Astrocyte (in vitro differentiated cells and primary cell): Measurements from ENCODE around the gene ALK.

Experiments
- EZH2 ChIP-seq: IDR thresholded peaks from 2 replicates; pipeline ENCODE4 v1.6.1; 2012; ENCODE audit warnings: mild to moderate bottlenecking, low read length, inconsistent platforms; ENCODE audit not compliant: insufficient read depth
- TF ChIP-seq, protein P1 (sequence below): IDR thresholded peaks from 2 replicates; pipeline ENCODE4 v1.5.1; 2011; ENCODE audit warnings: low read depth, mild to moderate bottlenecking, inconsistent platforms, low read length, moderate library complexity; ENCODE audit not compliant: insufficient read depth

DNA sequence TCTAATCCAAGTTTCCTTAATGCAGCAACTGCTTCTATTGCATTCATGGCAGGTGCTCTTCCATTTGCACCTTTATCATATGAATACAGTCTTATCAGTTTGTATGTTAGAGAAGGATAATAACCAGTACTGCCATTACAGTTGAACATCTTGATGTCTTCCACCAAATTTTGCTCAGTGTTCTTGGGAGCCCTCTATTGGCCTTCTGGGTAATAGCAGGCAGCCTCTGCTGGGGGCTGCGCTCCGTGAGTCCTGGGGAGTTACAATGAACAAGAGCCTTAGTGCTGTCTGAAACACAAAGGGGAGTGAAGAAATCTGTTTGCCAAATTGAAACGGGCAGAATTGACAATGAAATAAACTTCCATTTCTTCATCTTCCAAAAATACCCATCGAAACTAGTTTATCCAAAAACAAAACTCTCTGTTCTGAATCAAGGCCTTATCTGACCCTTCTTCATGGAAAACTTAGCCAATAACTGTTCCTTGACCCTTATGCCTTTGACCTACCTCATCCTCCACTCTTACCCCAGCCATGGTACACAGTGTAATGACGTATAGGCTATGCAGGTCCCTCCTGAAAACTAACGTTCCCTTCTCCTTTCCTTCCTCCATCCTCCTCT is 79.9 kb downstream of the ALK start:
- TF ChIP-seq, protein P1, sequence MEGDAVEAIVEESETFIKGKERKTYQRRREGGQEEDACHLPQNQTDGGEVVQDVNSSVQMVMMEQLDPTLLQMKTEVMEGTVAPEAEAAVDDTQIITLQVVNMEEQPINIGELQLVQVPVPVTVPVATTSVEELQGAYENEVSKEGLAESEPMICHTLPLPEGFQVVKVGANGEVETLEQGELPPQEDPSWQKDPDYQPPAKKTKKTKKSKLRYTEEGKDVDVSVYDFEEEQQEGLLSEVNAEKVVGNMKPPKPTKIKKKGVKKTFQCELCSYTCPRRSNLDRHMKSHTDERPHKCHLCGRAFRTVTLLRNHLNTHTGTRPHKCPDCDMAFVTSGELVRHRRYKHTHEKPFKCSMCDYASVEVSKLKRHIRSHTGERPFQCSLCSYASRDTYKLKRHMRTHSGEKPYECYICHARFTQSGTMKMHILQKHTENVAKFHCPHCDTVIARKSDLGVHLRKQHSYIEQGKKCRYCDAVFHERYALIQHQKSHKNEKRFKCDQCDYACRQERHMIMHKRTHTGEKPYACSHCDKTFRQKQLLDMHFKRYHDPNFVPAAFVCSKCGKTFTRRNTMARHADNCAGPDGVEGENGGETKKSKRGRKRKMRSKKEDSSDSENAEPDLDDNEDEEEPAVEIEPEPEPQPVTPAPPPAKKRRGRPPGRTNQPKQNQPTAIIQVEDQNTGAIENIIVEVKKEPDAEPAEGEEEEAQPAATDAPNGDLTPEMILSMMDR, result peak; percentile 97
- no peak for TF ChIP-seq EZH2
